Epithelial cell of esophagus (primary cell): ENCODE data around the gene OGFOD2.
"Not testable (repeated sequence)": the region's sequence is repeated elsewhere in the genome, so short reads cannot be mapped to it uniquely, and the experiment has no call there.

Experiments
- DNase-seq: peaks from one replicate; pipeline ENCODE4 v3.0.0; 2010; ENCODE audit warnings: low read depth
- H3K4me3 ChIP-seq: 2 replicates; pipeline ENCODE4 v1.5.1; 2011; ENCODE audit warnings: mild to moderate bottlenecking, low read length, control low read depth
- TF ChIP-seq, protein P1 (sequence below): IDR thresholded peaks from 2 replicates; pipeline ENCODE4 v1.5.1; 2011; ENCODE audit warnings: low read depth, mild to moderate bottlenecking, low read length, control low read depth, inconsistent platforms; ENCODE audit not compliant: insufficient read depth; ENCODE audit errors: missing control alignments

The OGFOD2 gene

DNA sequence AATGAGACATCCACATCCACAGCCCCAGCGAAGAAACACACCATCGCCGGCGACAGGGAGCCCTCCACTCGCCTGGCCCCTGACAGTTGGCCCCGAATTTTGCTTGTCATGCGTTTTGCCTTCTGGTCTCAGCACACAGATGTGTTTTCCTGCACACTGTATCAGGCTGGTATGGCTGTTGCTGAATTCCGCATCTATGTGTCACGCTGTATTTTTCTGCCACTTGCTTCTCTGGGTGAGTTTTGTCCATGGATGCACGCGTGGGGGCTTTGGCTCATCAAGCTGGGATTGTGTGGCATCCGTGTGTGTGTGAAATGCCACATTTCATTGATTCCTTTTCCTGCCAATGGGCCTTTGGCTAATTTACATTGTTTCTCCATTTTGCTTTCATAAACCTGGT lies 31.9 kb downstream of the OGFOD2 start:
- TF ChIP-seq, protein P1, sequence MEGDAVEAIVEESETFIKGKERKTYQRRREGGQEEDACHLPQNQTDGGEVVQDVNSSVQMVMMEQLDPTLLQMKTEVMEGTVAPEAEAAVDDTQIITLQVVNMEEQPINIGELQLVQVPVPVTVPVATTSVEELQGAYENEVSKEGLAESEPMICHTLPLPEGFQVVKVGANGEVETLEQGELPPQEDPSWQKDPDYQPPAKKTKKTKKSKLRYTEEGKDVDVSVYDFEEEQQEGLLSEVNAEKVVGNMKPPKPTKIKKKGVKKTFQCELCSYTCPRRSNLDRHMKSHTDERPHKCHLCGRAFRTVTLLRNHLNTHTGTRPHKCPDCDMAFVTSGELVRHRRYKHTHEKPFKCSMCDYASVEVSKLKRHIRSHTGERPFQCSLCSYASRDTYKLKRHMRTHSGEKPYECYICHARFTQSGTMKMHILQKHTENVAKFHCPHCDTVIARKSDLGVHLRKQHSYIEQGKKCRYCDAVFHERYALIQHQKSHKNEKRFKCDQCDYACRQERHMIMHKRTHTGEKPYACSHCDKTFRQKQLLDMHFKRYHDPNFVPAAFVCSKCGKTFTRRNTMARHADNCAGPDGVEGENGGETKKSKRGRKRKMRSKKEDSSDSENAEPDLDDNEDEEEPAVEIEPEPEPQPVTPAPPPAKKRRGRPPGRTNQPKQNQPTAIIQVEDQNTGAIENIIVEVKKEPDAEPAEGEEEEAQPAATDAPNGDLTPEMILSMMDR = no peak
- H3K4me3 ChIP-seq = no peak overlapping the region
- no peak for DNase-seq

DNA sequence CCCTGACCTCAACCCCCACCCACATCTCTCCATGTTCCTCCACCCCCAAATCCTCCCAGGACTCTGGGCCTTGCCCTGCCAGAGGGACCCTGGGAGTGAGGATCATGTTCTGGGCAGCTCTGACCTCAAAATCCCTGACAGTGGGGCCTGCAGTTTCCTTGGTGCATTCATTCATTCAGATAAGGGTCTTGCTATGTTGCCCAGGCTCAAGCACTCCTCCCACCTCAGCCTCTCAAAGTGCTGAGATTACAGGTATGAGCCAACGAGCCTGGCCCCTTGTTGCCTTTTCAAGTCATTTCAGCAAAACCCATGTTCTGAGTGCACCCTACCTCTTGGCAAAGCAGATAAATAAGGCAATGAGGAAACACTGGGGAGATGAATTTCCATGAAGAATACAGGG lies 35.1 kb downstream of the OGFOD2 start:
- no peak for DNase-seq
- TF ChIP-seq, protein P1 = no peak
- H3K4me3 ChIP-seq = no peak overlapping the region

DNA sequence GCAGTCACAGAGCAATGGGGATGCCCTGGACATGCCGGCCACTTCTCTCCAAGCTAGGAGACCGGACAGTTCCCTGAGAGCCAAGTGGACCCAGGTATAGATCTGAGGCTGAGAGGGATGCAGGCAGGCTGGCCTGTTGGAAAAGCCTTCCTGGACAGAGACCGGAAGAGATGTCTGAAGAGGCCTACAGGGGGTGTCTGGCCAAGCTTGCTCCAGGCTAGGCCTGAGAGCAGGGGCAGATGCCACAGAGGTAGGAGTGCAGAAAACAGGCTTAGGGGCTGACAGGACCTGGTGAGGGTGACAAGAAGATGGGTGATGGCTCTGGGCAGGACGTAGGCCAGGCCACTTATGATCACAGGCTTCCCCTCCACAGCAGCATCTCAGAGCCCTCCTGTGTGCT lies 35.6 kb downstream of the OGFOD2 start:
- TF ChIP-seq, protein P1 = no peak
- H3K4me3 ChIP-seq = no peak overlapping the region
- DNase-seq = no peak

DNA sequence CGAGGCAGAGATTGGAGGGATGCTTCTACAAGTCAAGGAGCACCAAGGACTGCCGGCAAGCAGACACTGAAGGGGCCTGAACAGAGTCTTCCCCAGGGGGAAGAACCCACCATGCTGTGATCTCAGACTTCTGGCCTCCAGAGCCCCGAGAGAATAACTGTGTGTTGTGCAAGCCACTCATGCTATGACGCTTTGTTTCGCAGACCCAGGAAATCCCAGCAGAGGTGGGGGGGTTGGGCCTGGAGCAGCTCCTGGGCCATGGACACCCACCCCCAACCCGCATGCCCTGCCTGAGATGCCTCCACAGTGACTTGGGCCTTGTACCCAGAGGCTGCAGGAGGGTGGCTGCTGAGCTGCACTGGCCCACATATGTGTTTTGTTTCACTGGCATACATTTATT lies 36.7 kb downstream of the OGFOD2 start:
- no peak overlapping the region for H3K4me3 ChIP-seq
- DNase-seq = no peak
- TF ChIP-seq, protein P1 = no peak

DNA sequence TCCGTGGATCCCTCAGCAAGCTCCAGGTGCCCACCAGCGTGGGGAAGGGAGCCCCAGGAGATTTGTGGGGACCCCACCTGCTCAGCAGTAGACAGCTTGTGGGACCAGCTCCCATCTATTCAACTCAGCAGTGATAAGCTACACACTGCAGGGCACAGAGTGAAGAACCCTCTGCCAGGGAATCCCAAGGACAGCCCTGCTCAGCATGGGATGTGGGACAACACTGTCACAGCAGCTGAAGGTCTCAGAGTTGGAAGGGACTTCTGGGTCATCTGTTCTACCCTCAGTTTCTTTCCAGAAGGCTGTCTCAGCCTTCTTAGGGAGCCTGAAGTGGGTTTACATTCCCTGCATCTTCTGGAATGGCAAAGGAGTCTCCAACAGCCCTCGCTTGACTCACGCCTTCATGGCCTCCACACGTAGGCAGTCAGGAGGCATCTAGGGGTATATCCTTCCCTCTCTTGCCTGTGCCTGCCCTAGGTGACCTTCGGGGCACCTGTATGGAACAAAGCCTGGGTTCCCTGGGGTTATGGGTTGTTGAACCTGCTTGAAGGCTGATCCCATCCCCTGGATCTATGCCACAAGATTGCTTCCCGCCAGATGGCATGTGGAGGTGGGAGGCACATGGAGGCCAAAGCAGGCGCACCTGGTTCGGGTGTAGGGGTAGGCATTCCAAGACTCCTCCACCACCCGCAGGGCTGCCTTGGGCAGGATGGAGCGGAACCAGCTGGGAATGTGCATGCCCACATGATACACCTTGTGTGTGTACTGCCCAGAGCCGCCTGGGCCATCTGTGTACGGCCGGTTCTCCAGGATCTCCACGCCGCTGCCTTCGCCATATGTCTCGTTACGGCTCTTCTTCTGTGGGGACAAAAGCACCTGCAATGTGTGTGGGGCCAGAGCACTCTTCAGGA lies 38.4 kb downstream of the OGFOD2 start:
- TF ChIP-seq, protein P1 = no peak
- DNase-seq = no peak
- no peak overlapping the region for H3K4me3 ChIP-seq

DNA sequence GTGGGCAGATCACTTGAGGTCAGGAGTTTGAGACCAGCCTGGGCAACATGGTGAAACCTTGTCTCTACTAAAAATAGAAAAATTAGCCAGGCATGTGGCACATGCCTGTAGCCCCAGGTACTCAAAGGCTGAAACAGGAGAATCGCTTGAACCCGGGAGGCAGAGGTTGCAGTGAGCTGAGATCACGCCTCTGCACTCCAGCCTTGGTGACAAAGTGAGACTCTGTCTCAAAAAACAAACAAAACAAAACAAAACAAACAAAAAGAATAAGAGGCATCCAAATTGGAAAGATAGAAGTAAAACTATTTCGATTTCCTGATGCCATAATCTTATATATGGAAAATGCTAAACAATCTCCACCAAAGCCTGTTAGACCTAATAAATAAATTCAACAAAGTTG lies 39.4 kb downstream of the OGFOD2 start:
- DNase-seq = not testable (repeated sequence)

DNA sequence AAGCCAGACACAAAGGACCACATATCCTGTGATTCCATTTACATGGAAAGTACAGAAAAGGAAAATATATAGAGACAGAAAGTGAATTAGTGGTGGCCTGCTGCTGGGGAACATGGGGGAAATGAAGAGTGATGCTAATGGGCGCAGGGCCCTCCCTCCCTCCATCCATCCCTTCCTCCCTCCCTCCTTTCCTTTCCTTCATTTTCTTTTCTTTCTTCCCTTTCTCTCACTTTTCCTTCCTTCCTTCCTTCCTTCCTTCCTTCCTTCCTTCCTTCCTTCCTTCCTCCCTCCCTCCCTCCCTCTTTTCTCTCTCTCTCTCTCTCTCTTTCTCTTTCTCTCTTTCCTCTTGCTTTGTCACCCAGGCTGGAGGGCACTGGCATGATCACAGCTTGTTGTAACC lies 42.7 kb downstream of the OGFOD2 start:
- no peak for DNase-seq
- no peak overlapping the region for H3K4me3 ChIP-seq
- TF ChIP-seq, protein P1 = no peak

More for the DNA sequence above, 39.4 kb downstream of the OGFOD2 start:
- H3K4me3 ChIP-seq = not testable (repeated sequence)
